H1 (cell line): ENCODE data around the gene DENND1A. TPM values are rescaled to one million over a fixed set of nuclear protein-coding genes. Genes with fewer than 3 reads are reported as not detected.

Experiments
- ASH2L ChIP-seq: fragments of 200-600, 300-600 bp; sonication (generic); IDR thresholded peaks from one replicate; pipeline ENCODE4 v1.7.1; 2017; ENCODE audit warnings: low read length
- CHD1 ChIP-seq: IDR thresholded peaks from 2 replicates; pipeline ENCODE4 v1.6.1; 2012; ENCODE audit warnings: low read depth, low read length, improper control_type of control experiment
- EGR1 ChIP-seq: IDR thresholded peaks from 2 replicates; pipeline ENCODE4 v1.6.1; 2011; ENCODE audit warnings: low read depth, low read length, borderline replicate concordance
- HDAC2 ChIP-seq, 2 experiments: fragments of 300-600 bp in 1 of 2; sonication (generic) in 1 of 2; IDR thresholded peaks; 2 replicates each; pipeline ENCODE4 v1.6.1; 2011 to 2012; ENCODE audit warnings: low read depth in 2 of 2, low read length in 2 of 2, mild to moderate bottlenecking in 2 of 2, moderate library complexity in 2 of 2, borderline replicate concordance in 1 of 2, inconsistent platforms in 1 of 2
- HDAC6 ChIP-seq: IDR thresholded peaks from one replicate; pipeline ENCODE4 v1.7.1; 2012; ENCODE audit warnings: low read depth, mild to moderate bottlenecking, inconsistent platforms, low read length, moderate library complexity
- KDM4A ChIP-seq: IDR thresholded peaks from one replicate; pipeline ENCODE4 v1.7.1; 2012; ENCODE audit warnings: low read depth, mild to moderate bottlenecking, moderate library complexity, low read length, inconsistent platforms; ENCODE audit not compliant: severe bottlenecking
- MAX ChIP-seq: IDR thresholded peaks from 2 replicates; pipeline ENCODE4 v1.6.1; 2012; ENCODE audit warnings: inconsistent platforms
- POLR2A ChIP-seq, 2 experiments: IDR thresholded peaks; 1 replicate in 1 of 2; 2 replicates in 1 of 2; pipeline ENCODE4 v1.6.1; 2011; ENCODE audit warnings: low read depth in 2 of 2, low read length in 2 of 2, mild to moderate bottlenecking in 2 of 2; ENCODE audit errors: control extremely low read depth in 1 of 2
- RAD21 ChIP-seq, 2 experiments: IDR thresholded peaks in 1 of 2; conservative IDR thresholded peaks in 1 of 2; 2 replicates each; pipeline ENCODE4 v1.6.1; 2011; ENCODE audit warnings: low read depth in 2 of 2, low read length in 2 of 2, improper control_type of control experiment in 1 of 2, inconsistent platforms in 1 of 2, mild to moderate bottlenecking in 1 of 2, moderate library complexity in 1 of 2
- RBBP5 ChIP-seq: IDR thresholded peaks from 2 replicates; pipeline ENCODE4 v1.7.1; 2012; ENCODE audit warnings: low read depth, mild to moderate bottlenecking, inconsistent platforms, low read length, moderate library complexity, borderline replicate concordance
- SIRT6 ChIP-seq: IDR thresholded peaks from one replicate; pipeline ENCODE4 v1.7.1; 2012; ENCODE audit warnings: low read length, inconsistent platforms
- SRF ChIP-seq: IDR thresholded peaks from 2 replicates; pipeline ENCODE4 v1.6.1; 2011; ENCODE audit warnings: mild to moderate bottlenecking, low read depth, low read length, moderate library complexity
- ZNF274 ChIP-seq: IDR thresholded peaks from 2 replicates; pipeline ENCODE4 v1.7.0; 2012; ENCODE audit warnings: low read length, borderline replicate concordance; ENCODE audit errors: extremely low read depth
- polyA plus RNA-seq, 7 experiments: library from polyadenylated mRNA; depleted of rRNA in 3 of 7; stranded (reverse) in 5 of 7; unstranded in 2 of 7; fragments of >200 nt in 5 of 7; fragments of 200-250 nt in 2 of 7; gene quantifications; 1 replicate in 5 of 7; 2 replicates in 1 of 7; 4 replicates in 1 of 7; pipeline versions ENCODE4 v1.2.1 to v1.2.3, GENCODE V29; 2011 to 2013; ENCODE audit warnings: missing spikeins in 2 of 7, mixed read lengths in 2 of 7
- total RNA-seq: library from RNA; stranded (reverse); fragmentation: NEBNext Ultra II Directional; extraction: Animal tissue kit (Norgen Biotek cat#: 25700); gene quantifications from 2 replicates; pipeline ENCODE4 v1.2.1, GENCODE V29; 2021

DENND1A gene
- total and polyA plus RNA-seq, 2 of the 8 experiments (the other 6 are each of a cell fraction or from before 2014, with no cell fraction given), result 24.1 to 26.4 TPM

GRCh38 chr9:123355761-123356431 is 574.0 kb downstream of the DENND1A start, which contains the start of gene CRB2 (continued):
- no peak for TF ChIP-seq HDAC6
- no peak for TF ChIP-seq SIRT6
- no peak for TF ChIP-seq ZNF274
- TF ChIP-seq POLR2A (IDR thresholded peaks at IDR 0.05; ENCODE audit: control extremely low read depth in 1 of 2, low read depth in 2 of 2, low read length in 2 of 2), result no peak
- TF ChIP-seq EGR1, result peak; percentile 63
- TF ChIP-seq MAX, result no peak; the same call in 1 of the 2 replicates
- TF ChIP-seq ASH2L, result peak; percentile 66
- peak; percentile 48 for TF ChIP-seq KDM4A
- 0 out of 2 replicates have a peak, but pooled peaks have one; percentile 18 for TF ChIP-seq RBBP5
- TF ChIP-seq RAD21 (IDR thresholded peaks at IDR 0.05 in 1 of 2, conservative IDR thresholded peaks at IDR 0.05 in 1 of 2; ENCODE audit: low read depth in 2 of 2, low read length in 2 of 2), result 0 out of 4 replicates have a peak, but pooled peaks of 1 of the 2 experiments have one; percentile 14
- TF ChIP-seq CHD1, result no peak
- peak in 1 of 2 experiments; percentile 76; a peak in 1 of 4 replicates for TF ChIP-seq HDAC2 (IDR thresholded peaks at IDR 0.05; ENCODE audit: borderline replicate concordance in 1 of 2, low read depth in 2 of 2, low read length in 2 of 2)
- TF ChIP-seq SRF, result no peak
